ENCODE data around the gene JMJD7.

JMJD7 gene

DNA sequence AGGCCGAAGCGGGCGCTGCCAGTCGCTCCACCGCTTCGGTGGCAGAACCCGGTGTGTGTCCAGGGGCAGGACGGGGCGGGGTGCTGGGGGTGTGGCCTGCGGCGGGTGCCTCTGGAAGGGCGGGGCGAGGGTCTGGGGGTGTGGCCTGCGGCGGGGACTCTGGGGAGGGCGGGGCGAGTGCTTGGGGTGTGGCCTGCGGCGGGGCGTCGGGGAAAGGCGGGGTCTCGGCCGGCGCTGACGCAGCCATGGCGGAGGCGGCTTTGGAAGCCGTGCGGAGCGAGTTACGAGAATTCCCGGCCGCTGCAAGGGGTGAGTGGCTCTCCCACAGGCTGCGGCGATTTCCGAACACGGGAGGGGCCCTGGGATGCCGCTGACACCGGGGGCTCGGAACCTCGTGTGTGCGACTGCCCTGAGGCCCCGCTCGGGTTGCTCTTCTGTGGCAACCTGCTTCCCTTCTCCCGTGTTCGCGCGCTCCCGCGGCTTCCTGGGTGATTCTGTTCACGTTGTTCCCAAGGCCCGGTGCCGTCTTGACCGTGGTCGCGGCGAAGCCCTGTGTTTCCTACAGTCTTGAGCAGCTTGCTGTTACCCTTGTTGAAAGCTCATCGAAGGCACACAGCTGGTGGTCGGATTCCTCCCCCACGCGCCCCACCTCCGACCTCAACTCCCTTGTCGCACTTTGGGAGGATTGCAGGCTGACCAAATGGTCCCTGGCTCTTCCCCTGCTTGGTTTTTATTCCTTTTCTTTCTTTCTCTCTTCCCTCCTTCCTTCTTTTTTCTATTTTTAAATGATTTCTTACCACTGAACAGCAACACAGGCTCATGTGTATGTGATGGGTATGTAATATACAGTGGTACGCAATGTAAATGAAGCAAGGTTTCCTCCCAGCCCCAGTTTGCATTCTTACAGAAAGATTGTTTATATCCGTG, at the start of gene JMJD7:
Gene JMJD7, plus strand, starts transcription at position 213 of the 927 bp plus-strand sequence. Its CDS starts 33 bp downstream, at position 246.
- DNase-seq = peak; percentile 97 to 99

DNA sequence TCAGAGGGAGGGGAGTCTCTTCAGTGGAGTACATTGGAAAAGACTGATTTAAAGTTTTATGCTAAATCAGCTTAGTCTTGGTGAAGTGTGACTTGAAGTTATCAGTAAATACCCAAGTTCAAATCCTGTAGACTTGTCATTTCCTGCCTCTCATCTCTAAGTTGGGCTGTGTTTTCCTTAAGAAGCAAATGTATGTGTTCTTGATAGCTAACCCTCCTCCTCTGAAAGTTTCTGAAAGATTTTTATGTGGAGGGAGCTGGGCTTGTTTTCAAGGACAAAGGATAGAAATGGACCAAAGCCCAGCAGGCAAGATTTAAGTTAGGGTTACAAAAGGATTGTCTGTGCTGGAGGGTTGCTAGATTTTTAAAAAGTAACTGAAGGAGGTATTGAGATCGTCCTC, 49.4 kb upstream of the JMJD7 start:
- no peak for DNase-seq

DNA sequence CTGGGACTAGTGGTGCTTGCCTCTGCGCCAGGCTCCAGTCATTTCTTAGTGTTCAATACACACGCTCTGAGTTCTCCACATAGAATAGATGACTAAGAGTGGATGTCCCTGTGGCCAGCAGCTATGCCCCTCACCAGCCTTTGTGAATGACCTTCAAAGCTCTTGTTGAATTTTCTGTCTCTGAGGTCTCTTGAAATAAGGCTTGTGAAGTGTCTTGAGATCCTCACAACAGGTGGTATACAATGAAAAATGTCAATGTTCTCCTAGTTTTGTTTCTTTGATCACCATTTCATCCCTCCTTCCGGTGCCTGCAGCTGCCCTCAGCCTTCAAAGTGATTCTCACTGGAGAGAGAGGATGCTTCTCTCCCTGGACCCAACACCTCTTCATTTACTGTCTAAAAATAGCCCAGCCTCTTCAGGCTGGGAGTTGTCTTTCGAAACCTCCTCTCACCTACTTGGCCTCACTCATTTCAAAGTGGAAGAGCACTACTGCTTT, 48.2 kb upstream of the JMJD7 start:
- no peak for DNase-seq

DNA sequence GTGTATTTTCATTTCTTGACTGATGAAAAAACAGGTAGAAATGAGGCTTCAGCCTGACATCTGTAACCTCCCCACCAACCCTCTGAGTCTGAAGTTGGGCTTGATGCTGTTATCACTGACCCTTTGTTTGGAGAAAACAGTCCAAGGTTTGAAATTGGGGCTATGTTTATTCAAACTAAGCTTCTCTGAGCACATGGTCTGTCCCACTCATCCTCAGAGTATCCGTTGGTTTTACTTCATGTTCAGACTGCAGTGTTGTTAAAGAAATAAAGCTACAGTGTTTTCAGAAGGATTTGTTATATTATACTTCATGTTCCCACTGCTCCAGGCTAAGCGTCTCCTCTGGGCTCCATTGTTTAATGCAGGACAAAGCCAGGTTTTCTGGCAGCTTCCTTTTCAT, 47.6 kb upstream of the JMJD7 start:
- no peak for DNase-seq

DNA sequence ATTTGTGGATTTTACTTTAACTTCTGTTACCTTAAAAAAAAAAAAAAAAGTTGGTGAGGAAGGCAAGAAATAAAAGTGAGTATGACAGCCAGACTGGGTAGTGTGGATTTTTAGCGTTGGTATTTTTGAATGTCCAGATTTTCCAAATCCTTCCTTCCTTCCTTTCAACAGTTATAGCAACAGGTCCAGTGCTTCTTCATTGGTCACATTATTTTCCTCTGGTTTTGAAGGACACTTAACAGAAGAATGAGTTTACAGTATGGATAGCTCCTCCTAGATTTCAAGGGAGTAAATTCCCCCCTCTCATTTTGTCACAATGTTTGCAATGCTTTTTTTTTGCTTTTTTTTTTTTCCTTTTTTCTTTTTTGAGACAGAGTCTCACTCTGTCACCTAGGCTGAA, 47.2 kb upstream of the JMJD7 start:
- DNase-seq = no peak

DNA sequence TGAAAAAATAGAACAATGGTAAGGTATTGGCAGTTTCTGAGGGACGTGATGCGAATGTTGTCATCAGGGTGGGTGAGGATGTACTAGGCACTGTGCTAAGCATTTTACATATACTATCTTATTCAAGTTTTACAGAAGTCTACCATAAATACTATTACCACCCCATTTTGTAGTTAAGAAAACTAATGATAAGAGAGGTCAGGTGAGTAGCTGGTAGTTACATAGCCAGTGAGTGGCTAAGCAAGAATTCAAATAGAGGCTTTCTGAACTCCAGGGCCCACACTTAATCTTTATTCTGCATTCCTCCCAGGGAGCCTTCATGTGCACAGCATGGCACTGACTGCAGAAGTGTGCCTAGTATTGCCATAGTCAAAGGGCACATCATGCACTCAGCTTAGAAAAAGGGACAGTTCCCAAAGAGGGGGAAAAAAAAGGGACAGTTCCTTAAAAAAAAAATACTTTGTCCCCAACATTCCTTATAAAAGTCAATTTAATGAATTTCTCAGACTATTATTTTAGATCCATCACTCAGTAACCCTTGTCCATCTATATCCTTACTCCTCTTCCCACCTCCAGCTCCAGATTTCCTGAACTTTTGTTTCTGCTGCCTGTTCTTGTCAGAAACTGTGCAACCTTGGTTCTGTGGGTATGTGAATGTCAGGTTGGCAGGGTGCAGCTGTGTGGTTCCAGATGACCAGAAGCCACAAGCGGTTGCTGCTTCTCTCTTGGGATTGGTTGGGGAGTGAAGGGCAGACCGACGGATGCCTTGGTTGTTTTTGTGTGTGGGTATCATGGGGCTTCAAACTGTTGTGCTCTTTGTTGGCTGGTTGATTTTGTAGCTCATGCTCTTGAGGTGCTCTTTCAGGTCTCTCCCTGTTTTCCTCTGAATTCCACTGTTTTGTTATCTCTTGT, 45.3 kb upstream of the JMJD7 start:
- DNase-seq = no peak

DNA sequence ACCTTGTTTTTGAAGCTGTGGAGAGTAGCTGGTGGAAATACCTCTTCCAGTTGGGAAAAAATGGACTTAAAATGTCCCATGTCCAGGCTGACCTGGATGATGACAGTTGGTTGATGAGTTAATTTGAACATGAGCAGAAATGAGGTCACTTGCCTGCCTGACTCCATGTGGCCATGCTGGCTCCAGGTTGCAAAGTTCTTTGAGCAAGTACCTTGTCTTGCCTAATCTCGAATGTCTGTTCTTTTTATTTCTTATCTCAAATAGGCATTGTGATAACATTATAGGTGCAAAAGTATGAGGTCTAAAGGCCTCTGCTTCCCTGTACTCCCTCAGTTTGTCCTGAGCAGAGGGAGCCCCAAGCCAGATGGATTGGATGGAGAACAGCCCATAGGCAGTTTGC, 44.6 kb upstream of the JMJD7 start:
- DNase-seq = no peak

DNA sequence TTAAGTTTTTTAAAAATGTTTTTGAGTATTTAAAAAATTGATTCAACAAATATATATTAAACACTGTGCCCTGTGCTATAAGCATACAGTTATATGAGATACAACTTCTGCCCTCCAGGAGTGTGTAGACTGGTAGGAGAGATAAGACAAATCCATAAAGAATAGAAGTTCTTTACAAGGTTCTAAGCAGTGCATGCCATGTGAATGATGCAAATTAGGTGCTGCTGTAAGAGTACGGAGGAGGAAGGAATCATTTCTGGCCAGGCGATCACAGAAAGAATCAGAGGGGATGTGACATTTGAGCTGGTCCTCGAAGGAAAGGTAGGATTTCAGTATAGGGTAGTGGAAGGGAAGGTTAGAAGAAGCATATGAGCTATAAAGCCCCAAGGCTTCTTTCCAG, 39.6 kb upstream of the JMJD7 start:
- no peak for DNase-seq

DNA sequence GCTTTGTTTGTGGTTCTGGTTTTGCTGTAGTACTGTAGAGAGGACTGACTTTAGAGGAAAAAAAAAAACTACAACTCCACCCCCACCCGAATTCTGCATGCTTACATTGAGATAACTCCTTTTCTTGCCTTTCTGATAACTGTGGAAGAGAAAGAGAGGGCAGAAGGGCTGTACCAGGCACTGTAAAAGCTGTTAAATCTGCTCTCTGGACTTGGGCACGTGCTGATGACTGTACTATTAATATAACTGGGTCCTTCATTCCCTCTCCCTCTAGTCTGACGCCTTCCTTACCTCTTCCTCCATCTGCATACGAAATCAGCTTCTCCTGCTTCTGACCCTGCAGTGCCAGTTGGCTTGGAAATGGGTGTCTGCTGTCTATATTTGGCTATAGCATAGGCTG, 38.7 kb upstream of the JMJD7 start:
- no peak for DNase-seq

DNA sequence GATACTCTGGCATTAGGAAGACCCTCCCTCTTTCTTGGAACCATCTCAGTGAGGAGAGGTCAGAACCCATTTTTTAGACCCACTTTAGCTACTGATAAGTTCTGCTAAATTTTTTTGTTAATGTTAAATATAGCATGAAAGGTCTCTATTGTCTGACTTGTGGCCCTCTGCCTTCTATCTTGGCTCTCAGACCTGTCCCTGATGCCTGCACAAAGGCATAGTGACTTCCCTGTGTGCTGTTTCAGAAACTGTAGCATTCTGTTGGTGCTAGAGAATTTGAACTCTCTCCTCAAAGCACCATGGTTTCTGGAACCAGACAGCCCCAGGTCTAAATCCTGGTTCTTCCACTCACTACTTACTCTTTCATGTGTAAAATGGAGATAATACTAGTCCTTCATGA, 38.2 kb upstream of the JMJD7 start:
- no peak for DNase-seq

DNA sequence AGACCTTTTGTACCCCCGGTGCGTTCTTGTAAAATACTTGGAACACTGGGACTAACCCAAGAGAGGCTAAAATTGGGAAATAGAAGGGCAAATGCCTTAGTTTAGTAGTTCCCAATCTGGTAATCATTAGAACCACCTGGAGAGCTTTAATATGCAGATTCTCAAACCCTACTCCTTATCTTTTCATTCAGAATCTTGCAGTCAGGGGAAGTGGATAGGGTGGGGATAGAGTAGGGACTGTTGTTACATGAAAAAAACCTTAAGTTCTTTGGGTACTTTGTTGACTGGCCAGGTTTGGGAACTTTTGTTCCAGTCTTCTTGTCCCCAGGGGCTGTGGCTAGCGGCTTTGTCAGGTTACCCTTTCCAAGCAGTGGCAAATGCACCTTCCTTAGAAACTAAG, 37.7 kb upstream of the JMJD7 start:
- DNase-seq = no peak

DNA sequence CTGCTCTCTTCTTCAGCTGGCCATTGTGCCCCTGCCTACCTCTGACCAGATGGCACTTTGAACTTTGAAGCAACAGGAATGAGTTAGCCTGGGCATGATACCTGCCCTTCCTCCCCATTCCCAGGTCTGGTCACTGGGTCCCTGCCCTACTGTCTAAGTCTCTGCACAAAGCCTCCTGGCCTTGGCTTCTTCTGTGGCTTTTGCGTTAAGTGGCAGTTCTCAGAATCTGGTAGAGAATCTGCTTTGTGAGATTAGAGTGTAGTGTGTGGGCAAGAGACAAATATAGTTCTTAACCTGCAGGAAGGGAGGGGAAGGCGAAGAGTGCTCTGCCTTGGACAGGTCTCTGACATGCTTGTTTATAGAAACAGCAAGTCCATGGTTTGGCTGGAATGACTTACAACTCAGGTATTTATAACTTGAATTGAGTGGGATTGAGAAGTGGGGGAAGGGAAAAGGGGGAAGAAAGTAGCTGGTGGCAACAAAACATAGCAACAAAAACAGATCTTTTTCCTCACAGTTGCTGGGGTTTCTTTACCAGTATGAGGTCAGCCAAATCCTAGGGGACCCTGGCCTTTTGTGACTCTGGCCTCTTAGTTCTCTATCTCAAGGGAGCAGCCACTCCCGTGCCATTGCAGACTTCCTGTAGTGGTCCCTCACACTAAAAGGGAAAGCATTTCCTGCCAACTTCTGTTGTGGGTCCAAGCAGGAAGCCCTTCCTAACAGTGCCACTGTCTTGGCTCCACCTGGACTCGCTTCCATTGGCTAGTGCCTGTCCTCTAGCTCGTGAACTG, 36.9 kb upstream of the JMJD7 start:
- no peak for DNase-seq

DNA sequence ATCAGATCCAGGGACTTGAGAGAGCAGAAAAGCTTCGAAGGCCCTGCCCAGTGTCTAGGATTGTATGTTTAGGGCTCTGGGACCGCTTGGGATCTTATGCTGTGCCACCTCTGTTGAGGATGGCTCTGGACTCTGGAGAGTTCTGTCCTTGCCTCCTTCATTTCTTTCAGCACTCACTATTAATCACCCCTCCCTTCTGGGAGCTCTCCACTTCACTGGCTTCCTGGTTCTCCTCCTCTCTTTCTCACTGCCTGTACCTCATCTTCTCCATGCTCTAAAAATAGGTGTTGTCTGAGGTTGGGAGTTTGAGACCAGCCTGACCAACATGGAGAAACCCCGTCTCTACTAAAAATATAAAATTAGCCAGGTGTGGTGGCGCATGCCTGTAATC, 36.4 kb upstream of the JMJD7 start:
- DNase-seq = no peak

DNA sequence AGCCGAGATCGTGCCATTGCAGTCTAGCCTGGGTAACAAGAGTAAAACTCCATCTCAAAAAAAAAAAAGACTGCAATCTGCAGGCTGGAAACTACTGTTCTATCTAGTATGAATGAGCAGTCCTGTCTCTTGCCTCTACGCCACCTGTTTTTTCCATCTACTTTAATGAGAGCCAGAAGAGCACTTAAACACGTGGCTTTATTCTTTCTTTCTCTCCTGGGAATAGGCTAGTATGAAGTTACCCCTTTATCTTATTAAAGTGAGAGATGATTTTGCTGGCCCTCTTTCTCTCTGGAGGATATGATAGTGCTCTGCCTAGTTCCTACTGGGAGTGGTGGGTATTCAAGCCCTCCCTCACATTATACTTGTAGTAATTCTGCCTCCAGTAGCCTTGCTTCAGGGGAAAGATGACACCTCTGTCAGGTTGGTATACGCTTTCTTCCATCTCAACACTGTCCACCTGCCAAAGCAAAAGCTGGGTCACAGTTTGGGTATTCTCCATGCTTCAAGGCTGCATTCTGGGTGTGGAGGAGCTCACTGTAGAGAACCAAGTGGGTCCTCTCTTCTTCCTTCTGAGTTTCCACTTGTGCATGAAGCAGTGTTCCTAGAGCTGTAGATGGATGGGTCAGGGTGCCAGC, 35.8 kb upstream of the JMJD7 start:
- DNase-seq = no peak

DNA sequence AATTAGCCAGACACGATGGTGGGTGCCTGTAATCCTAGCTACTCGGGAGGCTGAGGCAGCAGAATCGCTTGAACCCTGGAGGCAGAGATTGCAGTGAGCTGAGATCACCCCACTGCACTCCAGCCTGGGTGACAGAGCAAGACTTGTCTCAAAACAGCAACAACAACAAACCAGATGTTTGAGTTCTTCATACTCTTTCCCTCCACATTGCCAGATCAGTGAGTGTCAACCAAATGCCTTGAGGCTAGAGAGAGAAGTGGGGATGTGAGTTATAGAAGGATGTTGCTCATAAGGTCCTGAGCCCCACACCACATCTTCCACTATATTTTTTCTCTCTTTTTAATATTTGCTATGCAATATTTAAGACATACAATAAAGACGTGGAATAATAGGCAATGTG, 33.8 kb upstream of the JMJD7 start:
- no peak for DNase-seq

DNA sequence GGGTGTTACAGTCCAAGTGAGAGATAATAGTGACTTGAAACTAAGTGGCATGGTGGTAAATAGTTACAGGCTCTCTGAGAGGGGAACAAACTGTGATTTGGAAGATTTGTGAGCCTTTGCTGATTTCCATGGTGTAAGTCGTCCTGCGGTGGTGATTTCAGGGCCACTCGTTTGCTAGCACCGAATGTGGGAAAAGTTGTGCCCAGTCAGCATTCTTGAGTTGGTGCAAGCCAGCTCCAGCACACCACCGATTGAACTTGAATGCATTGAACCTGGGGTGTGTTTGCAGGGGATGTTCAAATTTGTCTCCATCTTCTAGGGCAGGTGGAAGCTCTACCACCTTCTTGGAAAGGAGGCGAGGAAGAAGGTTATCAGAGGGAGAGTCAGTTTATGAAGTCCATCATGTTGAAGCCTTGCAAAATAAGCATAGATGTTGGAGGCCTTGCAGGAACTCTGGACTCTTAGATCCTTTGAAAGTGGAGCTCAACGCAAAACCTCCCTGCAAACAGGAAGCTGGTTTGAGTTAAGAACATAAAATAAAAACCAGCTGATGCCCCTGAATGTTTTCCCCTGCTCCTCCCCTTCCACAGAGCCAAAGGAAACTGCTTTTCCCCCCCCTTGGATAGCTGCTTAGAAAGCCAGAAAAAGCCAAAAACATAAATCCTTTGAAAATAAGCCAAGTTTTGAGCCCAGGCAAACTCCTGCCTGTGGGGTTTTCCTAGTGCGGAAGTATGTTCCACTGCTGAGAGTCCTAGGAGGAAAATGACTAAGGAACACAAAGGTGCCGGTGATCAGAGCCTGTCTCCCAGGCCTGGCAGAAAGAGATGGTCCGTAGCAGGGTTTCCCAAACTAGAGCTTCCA, 31.7 kb upstream of the JMJD7 start:
- DNase-seq = no peak

DNA sequence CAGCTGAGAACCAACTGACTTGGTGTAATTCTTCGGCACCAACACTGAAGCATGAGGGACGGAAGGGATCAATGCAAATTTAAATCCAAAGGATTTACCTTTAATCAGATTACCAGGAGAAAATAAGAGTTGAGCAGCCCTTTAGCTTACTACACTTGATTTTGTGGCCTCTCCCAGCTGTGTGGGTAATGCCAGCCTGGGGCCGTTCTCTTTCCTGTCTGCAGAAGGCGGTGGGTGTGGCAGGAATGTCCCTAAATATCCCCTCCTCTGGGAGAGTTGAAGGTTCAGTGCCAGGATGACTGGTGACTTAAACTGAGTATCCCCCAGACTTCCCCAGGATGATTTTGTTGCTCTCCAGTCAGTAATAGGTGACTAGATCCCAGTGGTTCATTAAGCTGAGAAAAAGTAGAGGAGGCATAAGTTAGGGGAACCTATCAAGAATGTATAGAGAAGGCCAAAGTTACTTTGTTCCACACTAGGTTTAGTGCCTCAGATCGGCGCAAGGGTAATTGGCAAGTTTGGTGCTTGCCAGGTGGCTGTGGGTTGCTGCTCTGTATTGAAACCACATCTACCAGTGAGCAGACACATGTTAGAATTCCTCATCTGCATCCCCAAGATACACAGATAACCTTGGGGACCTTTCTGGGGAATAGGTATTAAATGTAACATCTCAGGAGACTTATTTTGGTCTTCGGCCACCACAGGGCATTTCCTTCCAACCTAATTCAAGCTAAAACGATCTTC, 30.5 kb upstream of the JMJD7 start:
- DNase-seq = no peak

DNA sequence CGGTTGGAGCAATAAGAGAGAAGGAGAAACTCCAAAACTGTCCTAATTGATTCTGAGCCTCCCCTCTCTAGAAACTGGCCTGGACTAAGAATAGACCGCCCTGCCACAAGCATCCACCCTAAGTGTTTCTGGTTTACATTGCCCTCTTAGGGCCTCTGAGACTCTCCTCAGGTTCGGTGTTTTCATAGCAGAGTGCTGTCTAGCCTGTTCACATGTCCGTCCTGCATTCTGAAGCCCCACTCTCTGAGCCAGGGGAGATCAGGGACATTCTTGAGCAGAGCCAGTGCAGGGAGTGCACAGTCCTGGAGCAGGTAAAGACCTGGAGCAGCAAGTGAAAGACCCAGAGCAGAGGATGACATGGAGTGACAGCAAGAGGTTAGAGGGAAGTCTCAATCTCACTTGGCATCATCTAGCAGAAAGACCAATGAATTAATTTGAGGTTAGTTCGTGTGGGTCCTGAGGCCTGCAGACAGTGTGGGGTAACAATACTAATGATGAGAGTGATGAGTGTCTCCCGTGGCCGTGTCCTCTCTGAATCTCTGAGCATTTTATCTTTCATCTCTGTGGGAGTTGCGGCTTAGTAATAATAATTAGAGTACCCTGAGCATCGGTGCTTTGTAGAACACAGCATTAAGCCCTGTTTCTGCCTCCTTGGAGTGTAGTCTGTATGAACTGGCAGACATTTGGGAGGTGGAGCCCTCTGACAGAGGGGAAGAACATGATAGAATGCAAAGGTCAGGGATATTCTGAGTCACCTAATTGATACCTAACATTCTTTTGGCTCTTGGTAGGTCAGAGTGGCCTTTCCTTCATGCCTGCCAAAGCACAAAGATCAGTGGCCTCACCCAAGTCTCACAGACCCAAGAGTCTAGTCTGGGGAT, 29.0 kb upstream of the JMJD7 start:
- DNase-seq = no peak

DNA sequence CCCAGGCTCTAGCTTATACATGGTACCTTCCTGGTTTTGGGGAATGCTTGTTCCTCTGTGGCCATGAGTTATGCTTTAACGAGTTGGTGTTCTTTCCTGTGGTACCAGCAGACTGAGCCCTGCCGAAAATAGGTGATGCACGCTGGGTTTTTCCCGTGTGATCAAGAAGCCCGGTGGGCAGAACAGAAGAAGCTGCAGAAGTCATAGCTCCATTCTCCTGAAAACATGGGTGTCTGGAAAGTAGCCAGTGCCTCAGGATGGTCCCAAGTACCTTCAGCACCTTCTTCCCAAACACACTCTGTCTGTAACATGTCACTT, 28.4 kb upstream of the JMJD7 start:
- DNase-seq = no peak

DNA sequence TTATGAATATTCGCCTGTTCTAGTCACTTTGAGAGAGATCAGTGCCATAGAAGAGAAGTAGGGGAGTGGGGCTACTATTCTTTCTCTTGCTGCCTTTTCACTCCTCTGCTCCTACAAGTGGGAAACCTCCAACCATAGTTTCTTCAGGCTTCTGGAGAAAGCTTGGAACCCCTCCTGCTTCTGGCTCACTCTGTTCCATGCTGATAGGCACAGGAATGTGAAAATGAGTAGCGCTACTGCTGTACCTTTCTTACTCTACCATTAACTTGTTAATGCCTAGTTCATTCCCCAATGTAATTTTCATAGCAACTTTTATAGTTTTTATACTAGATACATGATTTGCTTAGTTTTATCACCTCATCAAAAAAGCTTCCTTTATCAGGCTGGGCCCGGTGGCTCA, 26.7 kb upstream of the JMJD7 start:
- DNase-seq = no peak
